Stimulated activated CD4-positive, alpha-beta T cell treated with anti-CD3 and anti-CD28 coated beads, Interleukin-12 subunit alpha, Interleukin-12 subunit beta, amount 100 ng/mL, for 24 hours (primary cell): ENCODE results near the gene DLX6.

Experiments
- DNase-seq, 2 experiments: peaks; one replicate each; pipeline ENCODE4 v3.0.0-alpha.2; 2020; ENCODE audit warnings: low read depth in 2 of 2

Gene DLX6

GRCh38 chr7:97011104-97011503, 5.8 kb downstream of the DLX6 start:
- DNase-seq: no peak

- DNase-seq: no peak
These were observed 6.4 kb downstream of the DLX6 start for GRCh38 chr7:97011536-97012364.

- DNase-seq: no peak
These were observed 7.2 kb downstream of the DLX6 start for GRCh38 chr7:97012365-97013133.

- no peak for DNase-seq
These were observed 7.9 kb downstream of the DLX6 start for GRCh38 chr7:97013134-97013844.

GRCh38 chr7:97013845-97014134, 8.4 kb downstream of the DLX6 start:
- DNase-seq: no peak

GRCh38 chr7:97014145-97014750, 8.9 kb downstream of the DLX6 start:
- DNase-seq: no peak

GRCh38 chr7:97015279-97015678, 9.9 kb downstream of the DLX6 start:
- DNase-seq: no peak

- no peak for DNase-seq
These were observed 10.5 kb downstream of the DLX6 start for GRCh38 chr7:97015756-97016380.

GRCh38 chr7:97016381-97017191, 11.2 kb downstream of the DLX6 start:
- no peak for DNase-seq

- DNase-seq: no peak
These were observed 12.1 kb downstream of the DLX6 start for GRCh38 chr7:97017192-97018125.

- DNase-seq: no peak
These were observed 12.8 kb downstream of the DLX6 start for GRCh38 chr7:97018126-97018601.

- no peak for DNase-seq
These were observed 13.6 kb downstream of the DLX6 start for GRCh38 chr7:97018791-97019531.

GRCh38 chr7:97019710-97020225, 14.4 kb downstream of the DLX6 start:
- no peak for DNase-seq

GRCh38 chr7:97020601-97020995, 15.2 kb downstream of the DLX6 start:
- no peak for DNase-seq

- DNase-seq: no peak
These were observed 15.8 kb downstream of the DLX6 start for GRCh38 chr7:97020996-97021746.

GRCh38 chr7:97021747-97022490, 16.6 kb downstream of the DLX6 start:
- DNase-seq: no peak
